Stimulated activated CD4-positive, alpha-beta T cell treated with anti-CD3 and anti-CD28 coated beads, TNF-alpha, amount 100 ng/mL, for 48 hours (primary cell): ENCODE measurements around the gene MRGPRX2.

ENCODE experiments used
- DNase-seq, 3 donors: peaks; one replicate each; pipeline ENCODE4 v3.0.0-alpha.2; 2020; ENCODE audit warnings: low read depth in 3 of 3

Gene MRGPRX2

GRCh38 chr11:19060629-19061028 is at the start of gene MRGPRX2:
Gene MRGPRX2, minus strand, starts transcription at chr11:19060717. Its CDS starts 4,315 bp downstream, at chr11:19056402.
- peak in 1 of 3 donors; percentile 7 for DNase-seq

- DNase-seq = no peak
These were observed 49.8 kb upstream of the MRGPRX2 start for GRCh38 chr11:19110295-19110694.

- no peak for DNase-seq
These were observed 46.6 kb upstream of the MRGPRX2 start for GRCh38 chr11:19107125-19107524.

GRCh38 chr11:19105011-19105410 is 44.5 kb upstream of the MRGPRX2 start:
- no peak for DNase-seq

GRCh38 chr11:19102521-19102900 is 42.0 kb upstream of the MRGPRX2 start:
- no peak for DNase-seq

- DNase-seq = no peak
These were observed 41.4 kb upstream of the MRGPRX2 start for GRCh38 chr11:19101796-19102520.

- DNase-seq = no peak
These were observed 40.4 kb upstream of the MRGPRX2 start for GRCh38 chr11:19100885-19101284.

GRCh38 chr11:19099093-19099492 is 38.6 kb upstream of the MRGPRX2 start:
- no peak for DNase-seq

GRCh38 chr11:19094859-19095258 is 34.3 kb upstream of the MRGPRX2 start:
- DNase-seq = no peak

GRCh38 chr11:19093976-19094375 is 33.5 kb upstream of the MRGPRX2 start:
- DNase-seq = no peak

GRCh38 chr11:19092850-19093249 is 32.3 kb upstream of the MRGPRX2 start:
- DNase-seq = no peak

GRCh38 chr11:19092342-19092741 is 31.8 kb upstream of the MRGPRX2 start:
- no peak for DNase-seq

- no peak for DNase-seq
These were observed 30.8 kb upstream of the MRGPRX2 start for GRCh38 chr11:19091366-19091765.

- DNase-seq = no peak
These were observed 28.9 kb upstream of the MRGPRX2 start for GRCh38 chr11:19089421-19089820.

GRCh38 chr11:19088791-19089190 is 28.3 kb upstream of the MRGPRX2 start:
- DNase-seq = no peak

GRCh38 chr11:19087658-19088057 is 27.1 kb upstream of the MRGPRX2 start:
- no peak for DNase-seq

- no peak for DNase-seq
These were observed 24.3 kb upstream of the MRGPRX2 start for GRCh38 chr11:19084661-19085315.

- no peak for DNase-seq
These were observed 22.6 kb upstream of the MRGPRX2 start for GRCh38 chr11:19083166-19083565.

GRCh38 chr11:19080579-19080993 is 20.1 kb upstream of the MRGPRX2 start:
- no peak for DNase-seq

GRCh38 chr11:19079643-19080440 is 19.3 kb upstream of the MRGPRX2 start:
- no peak for DNase-seq

- DNase-seq = no peak
These were observed 17.4 kb upstream of the MRGPRX2 start for GRCh38 chr11:19077965-19078364.

GRCh38 chr11:19076744-19077589 is 16.4 kb upstream of the MRGPRX2 start:
- peak; percentile 26 to 43 (median 43) for DNase-seq
